Lung microvascular endothelial cell (primary cell): ENCODE data around the gene GLS2. TPM values are rescaled to one million over a fixed set of nuclear protein-coding genes. Genes with fewer than 3 reads are reported as not detected.
"Not testable (repeated sequence)": the region's sequence is repeated elsewhere in the genome, so short reads cannot be mapped to it uniquely, and the experiment has no call there.

Experiments
- DNase-seq, 2 donors: peaks; one replicate each; pipeline versions ENCODE4 v3.0.0 to v3.0.0-alpha.2; 2010; ENCODE audit warnings: low read depth in 2 of 2
- total RNA-seq: library from RNA; depleted of rRNA; stranded (reverse); fragments of >200 nt; gene quantifications from 2 replicates; pipeline ENCODE4 v1.2.1, GENCODE V29; 2014

Gene GLS2
- total RNA-seq: 0.20 TPM in 1 of 2 replicates, not detected in the other

GRCh38 chr12:56488041-56488955 lies at the start of gene GLS2:
Gene GLS2, minus strand, starts transcription at chr12:56488161. Its CDS starts 43 bp downstream, at chr12:56488118.
- peak; percentile 74 to 76 for DNase-seq

DNA sequence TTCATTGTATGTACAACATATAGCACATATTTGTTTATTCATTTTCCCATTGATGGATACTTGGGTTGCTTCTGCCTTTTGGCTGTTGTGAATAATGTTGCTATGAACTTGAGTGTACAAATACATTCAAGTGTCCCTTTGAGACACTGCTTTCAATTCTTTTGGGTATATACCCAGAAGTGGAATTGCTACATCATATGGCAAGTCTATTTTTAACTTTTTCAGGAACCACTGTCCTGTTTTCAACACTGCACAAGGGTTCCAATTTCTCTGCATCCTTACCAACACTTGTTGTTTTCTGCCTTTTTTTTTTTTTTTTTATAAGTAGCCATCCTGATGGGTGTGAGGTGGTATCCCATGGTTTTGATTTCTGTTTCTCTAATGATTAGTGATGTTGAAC lies 49.6 kb upstream of the GLS2 start:
- no peak for DNase-seq

DNA sequence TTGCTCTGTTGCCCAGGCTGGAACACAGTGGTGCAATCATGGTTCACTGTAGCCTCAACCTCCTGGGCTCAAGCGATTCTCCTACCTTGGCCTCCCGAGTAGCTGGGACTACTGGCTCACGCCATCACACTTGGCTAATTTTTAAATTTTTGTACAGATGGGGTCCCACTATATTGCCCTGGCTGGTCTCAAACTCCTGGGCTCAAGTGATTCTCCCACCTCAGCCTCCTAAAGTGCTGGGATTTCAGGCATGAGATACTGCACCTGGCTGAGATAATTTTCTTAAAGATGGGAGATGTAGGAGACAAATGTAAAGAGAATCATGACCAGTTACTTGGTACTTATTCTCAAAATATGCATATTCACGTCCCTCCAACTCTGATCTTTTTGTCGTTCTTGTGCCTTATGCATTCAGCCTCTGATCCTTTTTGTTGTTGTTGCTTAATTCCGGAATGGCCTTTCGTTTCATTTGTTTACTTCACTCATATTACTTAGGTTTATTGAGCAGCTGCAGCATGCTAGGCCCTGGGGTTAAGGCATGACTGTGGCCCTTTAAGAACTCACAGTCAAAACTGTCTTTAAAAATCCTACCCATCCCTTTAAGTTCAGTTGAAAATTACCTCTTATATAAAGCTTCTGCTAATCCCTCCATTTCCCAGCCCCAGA lies 42.6 kb upstream of the GLS2 start:
- no peak for DNase-seq

GRCh38 chr12:56529656-56530055 lies 41.7 kb upstream of the GLS2 start:
- DNase-seq: no peak

GRCh38 chr12:56528846-56529245 lies 40.9 kb upstream of the GLS2 start:
- no peak for DNase-seq

DNA sequence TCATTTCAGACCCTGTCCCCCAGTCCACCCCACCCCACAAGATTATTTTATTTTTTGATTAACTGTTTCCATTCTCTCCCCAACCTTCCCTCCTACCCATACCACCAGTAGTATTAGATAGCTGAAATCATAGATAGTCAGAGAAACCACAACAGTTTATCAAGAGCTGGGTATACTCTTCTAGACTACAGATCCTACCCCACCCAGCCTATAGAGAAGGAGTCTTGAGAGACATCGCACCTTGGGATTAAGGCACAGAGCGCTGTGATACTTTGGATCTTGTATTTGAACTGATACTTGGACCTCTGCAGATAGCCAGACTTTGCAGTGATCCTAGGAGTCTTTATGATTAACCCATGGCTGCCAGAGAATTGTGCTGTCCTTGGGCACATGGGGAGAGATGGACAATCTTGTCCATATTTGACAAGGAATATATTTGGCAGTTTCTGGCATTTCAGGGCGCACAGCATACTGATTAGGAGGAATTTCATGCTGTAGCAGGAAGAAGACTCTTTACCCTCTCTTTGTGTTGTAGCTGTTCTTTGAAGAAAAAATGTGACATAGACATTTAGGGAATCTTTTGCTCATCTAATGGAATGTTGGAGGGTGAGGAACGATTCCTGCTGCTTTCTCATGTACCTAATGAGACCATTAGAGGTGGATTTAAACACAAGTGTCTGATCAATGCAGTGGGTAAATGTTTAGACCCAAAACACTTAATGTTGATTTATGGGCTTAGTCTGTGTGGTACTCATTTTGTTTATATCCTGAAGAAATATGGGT lies 34.6 kb upstream of the GLS2 start:
- DNase-seq: peak in 1 of 2 donors; percentile 35

- peak; percentile 73 to 97 for DNase-seq
Measured at GRCh38 chr12:56521590-56522371, 33.8 kb upstream of the GLS2 start, which contains the start of gene RBMS2. Gene RBMS2, plus strand, starts transcription at chr12:56521820. Its CDS starts 204 bp downstream, at chr12:56522024.

DNA sequence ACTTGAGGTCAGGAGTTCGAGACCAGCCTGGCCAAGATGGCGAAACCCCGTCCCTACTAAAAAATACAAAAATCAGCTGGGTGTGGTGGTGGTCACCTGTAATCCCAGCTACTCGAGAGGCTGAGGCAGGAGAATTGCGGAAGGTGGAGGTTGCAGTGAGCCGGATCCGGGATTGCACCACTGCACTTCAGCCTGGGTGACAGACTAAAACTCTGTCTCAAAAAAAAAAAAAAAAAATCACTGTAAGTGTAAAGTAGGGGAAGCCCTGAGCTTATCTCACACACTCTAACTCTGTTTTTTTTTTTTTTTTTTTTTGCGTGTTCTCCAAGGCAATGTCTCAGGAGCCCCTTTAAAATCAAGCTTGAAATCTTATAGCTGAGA lies 33.2 kb upstream of the GLS2 start:
- DNase-seq: no peak

- DNase-seq: peak in 1 of 2 donors; percentile 20
Measured at GRCh38 chr12:56520506-56520905, 32.5 kb upstream of the GLS2 start.

DNA sequence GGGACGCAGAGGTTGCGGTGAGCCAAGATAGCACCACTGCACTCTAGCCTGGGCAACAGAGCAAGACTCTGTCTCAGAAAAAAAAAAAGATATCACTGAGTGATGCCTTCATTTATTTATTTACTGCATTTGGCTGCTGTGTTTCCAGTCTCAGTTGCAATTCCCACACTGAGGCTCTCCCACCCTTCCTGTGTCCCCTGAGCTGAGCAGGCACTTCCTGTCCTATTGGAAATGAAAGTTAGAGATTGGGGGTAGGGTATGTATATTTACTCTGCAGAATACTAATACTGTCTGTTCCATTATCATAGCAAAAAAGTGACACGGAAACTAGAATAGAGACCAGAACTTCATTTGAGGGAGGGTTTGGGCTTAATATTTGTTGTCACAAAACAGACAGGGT lies 32.1 kb upstream of the GLS2 start:
- DNase-seq: peak; percentile 82 to 83

- DNase-seq: peak in 1 of 2 donors; percentile 56
Measured at GRCh38 chr12:56518570-56518969, 30.6 kb upstream of the GLS2 start.

GRCh38 chr12:56517854-56518253 lies 29.9 kb upstream of the GLS2 start:
- no peak for DNase-seq

DNA sequence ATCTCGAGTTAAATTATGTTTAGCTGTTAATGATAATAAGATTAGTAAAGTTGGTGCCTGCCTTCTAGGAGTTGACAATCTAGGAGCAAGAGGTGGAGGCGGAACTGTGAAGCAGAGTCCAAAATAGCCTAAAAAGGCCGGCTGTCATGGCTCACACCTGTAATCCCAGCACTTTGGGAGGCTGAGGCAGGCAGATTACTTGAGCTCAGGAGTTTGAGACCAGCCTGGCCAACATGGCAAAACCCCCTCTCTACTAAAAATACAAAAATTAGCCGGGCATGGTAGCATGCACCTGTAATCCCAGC lies 26.0 kb upstream of the GLS2 start:
- not testable (repeated sequence) for DNase-seq

DNA sequence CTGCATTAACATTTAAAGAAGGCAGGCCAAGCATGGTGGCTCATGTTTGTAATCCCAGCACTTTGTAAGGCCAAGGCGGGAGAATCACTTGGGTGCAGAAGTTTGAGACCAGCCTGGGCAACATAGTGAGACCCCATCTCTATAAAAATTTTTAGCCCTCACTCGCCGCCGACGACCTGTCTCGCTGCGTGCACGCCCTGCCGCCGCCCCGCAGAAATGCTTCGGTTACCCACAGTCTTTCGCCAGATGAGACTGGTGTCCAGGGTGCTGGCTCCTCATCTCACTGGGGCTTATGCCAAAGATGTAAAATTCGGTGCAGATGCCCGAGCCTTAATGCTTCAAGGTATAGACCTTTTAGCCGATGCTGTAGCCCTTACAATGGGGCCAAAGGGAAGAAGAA lies 22.8 kb upstream of the GLS2 start:
- no peak for DNase-seq

GRCh38 chr12:56499879-56500278 lies 11.9 kb upstream of the GLS2 start:
- DNase-seq: not testable (repeated sequence)

DNA sequence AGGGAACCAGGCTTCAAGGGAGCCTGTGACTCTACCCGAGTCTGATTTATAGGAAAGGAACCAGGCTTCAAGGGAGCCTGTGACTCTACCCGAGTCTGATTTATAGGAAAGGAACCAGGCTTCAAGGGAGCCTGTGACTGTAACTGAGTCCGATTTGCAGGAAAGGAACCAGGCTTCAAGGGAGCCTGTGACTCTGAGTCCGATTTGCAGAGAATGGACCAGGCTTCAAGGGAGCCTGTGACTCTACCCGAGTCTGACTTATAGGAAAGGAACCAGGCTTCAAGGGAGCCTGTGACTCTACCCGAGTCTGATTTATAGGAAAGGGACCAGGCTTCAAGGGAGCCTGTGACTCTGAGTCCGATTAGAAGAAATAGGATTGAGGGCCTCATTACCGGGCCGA lies 11.5 kb upstream of the GLS2 start:
- DNase-seq: not testable (repeated sequence)

DNA sequence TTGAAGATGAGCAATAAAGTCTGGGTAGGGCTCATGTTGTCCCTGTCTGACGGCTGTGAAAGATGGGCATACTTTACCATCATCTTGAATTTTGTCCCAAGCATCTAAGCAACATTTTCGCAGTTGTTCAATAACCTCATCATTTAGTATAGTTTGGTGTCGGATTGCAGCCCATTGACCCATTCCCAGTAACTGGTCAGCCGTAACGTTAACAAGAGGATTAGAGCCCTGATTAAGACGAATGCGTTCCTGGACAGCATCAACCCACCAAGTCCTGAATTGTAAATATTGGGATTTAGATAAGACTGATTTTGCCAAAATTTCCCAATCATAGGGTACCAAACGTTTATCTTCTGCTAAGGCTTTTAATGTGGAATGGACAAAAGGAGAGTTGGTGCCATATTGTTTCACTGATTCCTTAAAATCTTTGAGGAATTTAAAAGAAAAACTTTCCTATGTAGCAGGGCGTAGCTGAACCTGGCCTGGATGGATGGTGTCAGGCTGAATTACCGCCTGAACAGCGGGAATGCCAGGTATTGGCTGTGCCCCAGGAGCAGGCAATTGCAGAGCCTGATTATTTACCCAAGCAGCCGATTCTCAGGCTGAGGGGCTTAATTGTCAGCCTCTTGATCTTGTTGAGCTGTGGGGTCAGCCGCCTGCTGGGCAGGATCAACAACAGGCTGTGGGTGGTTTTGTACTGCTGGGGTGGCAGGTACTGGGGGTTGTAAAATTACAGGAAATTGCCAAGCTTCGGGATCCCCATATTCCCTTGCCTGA lies 10.4 kb upstream of the GLS2 start:
- DNase-seq: not testable (repeated sequence)

GRCh38 chr12:56496704-56497103 lies 8.7 kb upstream of the GLS2 start:
- DNase-seq: peak in 1 of 2 donors; percentile 52

DNA sequence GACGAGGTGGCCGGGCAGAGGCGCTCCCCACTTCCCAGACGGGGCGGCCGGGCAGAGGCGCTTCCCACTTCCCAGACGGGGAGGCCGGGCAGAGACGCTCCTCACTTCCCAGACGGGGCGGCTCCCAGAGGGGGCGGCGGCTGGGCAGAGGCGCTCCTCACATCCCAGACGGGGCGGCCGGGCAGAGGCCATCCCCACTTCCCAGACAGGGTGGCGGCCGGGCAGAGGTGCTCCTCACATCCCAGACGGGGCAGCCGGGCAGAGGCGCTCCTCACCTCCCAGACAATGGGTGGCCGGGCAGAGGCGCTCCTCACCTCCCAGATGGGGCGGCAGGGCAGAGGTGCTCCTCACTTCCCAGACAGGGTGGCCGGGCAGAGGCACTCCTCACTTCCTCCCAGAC lies 6.5 kb upstream of the GLS2 start:
- not testable (repeated sequence) for DNase-seq

DNA sequence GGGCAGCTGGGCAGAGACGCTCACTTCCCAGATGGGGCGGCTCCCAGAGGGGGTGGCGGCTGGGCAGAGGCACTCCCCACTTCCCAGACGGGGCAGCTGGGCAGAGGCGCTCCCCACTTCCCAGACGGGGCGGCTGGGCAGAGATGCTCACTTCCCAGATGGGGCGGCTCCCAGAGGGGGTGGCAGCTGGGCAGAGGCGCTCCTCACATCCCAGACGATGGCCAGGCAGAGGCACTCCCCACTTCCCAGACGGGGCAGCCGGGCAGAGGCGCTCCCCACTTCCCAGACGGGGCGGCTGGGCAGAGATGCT lies 6.1 kb upstream of the GLS2 start:
- DNase-seq: not testable (repeated sequence)
